Ascending aorta (tissue), 2 donors: Measurements from ENCODE around the gene OLFML2A. TPM values are rescaled to one million over a fixed set of nuclear protein-coding genes. Genes with fewer than 3 reads are reported as not detected.

Experiments used
- DNase-seq, 2 donors: peaks; one replicate each; pipeline ENCODE4 v3.0.0-alpha.2; 2019; ENCODE audit warnings: low spot score in 2 of 2
- H3K27ac ChIP-seq, 2 donors: fragments of 200-600 bp; sonication (generic); one replicate each; pipeline ENCODE4 v1.5.1; 2016 to 2017; ENCODE audit warnings: mild to moderate bottlenecking in 1 of 2
- H3K27me3 ChIP-seq: fragments of 200-600 bp; sonication (generic); one replicate; pipeline ENCODE4 v1.5.1; 2017
- H3K36me3 ChIP-seq, 2 donors: fragments of 200-600 bp; sonication (generic); one replicate each; pipeline ENCODE4 v1.5.1; 2016
- H3K4me1 ChIP-seq, 2 donors: fragments of 200-600 bp; sonication (generic); one replicate each; pipeline ENCODE4 v1.5.1; 2016 to 2017; ENCODE audit warnings: mild to moderate bottlenecking in 1 of 2
- H3K4me3 ChIP-seq, 2 donors: fragments of 200-600 bp; sonication (generic); one replicate each; pipeline ENCODE4 v1.5.1; 2016 to 2017; ENCODE audit warnings: mild to moderate bottlenecking in 1 of 2
- H3K9me3 ChIP-seq, 2 donors: fragments of 200-600 bp; sonication (generic); one replicate each; pipeline ENCODE4 v1.5.1; 2016
- intact Hi-C: fragments of 100-400 bp; cut with DNase I; formaldehyde crosslinking; loops from one replicate; pipeline ENCODE4 v1.15.1; 2023
- total RNA-seq: library from RNA; depleted of rRNA; stranded (reverse); fragments of >200 nt; gene quantifications from one replicate; pipeline ENCODE4 v1.1.0, GENCODE V29; 2016
- TF ChIP-seq, protein P1 (sequence below), 3 experiments: fragments of 200-600 bp in 2 of 3; fragments of 450-650 bp in 1 of 3; sonication (generic) in 2 of 3; IDR thresholded peaks; one replicate each; pipeline ENCODE4 v1.5.1; 2016 to 2019; ENCODE audit warnings: antibody characterized with exemption in 3 of 3, mild to moderate bottlenecking in 1 of 3, moderate library complexity in 1 of 3

OLFML2A gene
- total RNA-seq, 1 donor from 2014 or later: 129 TPM

DNA sequence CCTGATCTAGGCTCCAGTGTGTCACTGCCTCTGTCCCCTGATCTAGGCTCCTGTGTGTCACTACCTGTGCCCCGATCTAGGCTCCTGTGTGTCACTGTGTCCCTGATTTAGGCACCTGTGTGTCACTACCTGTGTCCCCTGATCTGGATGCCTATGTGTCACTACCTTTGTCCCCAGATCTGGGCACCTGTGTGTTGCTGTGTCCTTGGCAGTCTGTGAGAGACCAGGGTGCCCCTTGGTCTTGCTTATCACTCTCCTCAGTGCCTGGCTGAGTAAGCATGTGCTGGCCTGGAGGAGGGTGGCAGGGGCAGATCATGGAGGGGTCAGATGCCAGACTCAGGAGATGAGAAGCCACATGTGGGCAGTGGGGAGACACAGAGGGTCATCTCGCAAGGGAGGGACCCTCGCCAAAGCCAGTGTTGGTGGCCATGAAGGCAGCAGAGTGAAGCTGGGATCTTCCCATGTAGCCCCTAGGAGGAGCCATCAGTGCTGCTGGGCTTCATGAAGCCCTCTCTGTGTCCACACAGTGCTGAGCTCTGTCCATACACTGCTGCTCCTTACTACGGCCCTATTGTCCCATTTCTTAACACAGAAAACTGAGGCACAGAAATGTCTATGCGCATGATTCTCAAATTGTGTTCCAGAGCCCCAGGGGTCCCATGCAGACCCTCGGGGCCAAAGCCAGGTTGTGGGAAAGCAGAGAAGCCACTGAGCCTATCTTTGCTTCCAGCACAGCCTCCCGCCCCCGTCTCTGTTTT, 15.5 kb downstream of the OLFML2A start:
- H3K4me1 ChIP-seq: no peaks in the 10 kb centered on the region
- no peak overlapping the region for H3K4me3 ChIP-seq
- peak overlapping the region in 1 of 2 donors; percentile 12 for H3K27ac ChIP-seq
- DNase-seq: no peak
- no peaks in the 10 kb centered on the region for H3K9me3 ChIP-seq
- intact Hi-C loops: loop anchor here (5.0 kb wide), 1 partner anchor 45 kb away; no protein-coding TSS in a partner anchor
- no peaks in the 10 kb centered on the region for H3K36me3 ChIP-seq
- H3K27me3 ChIP-seq: no peaks in the 10 kb centered on the region
- TF ChIP-seq, protein P1, sequence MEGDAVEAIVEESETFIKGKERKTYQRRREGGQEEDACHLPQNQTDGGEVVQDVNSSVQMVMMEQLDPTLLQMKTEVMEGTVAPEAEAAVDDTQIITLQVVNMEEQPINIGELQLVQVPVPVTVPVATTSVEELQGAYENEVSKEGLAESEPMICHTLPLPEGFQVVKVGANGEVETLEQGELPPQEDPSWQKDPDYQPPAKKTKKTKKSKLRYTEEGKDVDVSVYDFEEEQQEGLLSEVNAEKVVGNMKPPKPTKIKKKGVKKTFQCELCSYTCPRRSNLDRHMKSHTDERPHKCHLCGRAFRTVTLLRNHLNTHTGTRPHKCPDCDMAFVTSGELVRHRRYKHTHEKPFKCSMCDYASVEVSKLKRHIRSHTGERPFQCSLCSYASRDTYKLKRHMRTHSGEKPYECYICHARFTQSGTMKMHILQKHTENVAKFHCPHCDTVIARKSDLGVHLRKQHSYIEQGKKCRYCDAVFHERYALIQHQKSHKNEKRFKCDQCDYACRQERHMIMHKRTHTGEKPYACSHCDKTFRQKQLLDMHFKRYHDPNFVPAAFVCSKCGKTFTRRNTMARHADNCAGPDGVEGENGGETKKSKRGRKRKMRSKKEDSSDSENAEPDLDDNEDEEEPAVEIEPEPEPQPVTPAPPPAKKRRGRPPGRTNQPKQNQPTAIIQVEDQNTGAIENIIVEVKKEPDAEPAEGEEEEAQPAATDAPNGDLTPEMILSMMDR (IDR thresholded peaks at IDR 0.05): no peak

DNA sequence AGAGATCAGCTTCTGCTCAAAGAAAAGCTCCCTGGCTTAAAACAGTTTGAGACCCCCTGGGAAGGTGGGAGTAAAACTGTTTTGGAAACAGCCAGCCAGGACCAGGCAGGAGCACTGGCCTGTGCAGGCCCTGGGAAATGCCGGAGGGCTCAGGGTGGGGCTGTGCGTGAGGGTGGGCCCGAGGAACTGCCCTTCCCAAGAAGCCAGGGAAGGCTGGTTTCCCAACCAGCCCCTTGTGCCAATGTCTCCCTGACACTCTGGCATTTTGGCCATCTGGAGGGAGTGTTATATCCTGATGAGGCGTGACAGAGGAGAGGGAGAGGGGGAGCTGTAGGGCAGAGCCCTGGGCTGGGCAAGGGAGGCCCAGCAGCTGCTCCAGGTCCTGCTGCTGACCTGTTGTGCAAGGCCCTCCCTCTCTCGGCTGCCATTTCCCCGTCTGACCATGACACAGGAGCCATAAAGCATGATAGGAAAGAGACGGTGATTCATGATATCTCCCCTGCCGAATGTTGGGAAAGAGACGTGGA, 16.1 kb downstream of the OLFML2A start:
- Histone ChIP-seq H3K27ac (peak overlapping the region in 1 of 2 donors; percentile 12), H3K36me3 (no peaks in the 10 kb centered on the region), H3K9me3 (no peaks in the 10 kb centered on the region), H3K27me3 (no peaks in the 10 kb centered on the region), H3K4me3 (no peak overlapping the region), H3K4me1 (no peaks in the 10 kb centered on the region)
- intact Hi-C loops: loop anchor here (5.0 kb wide), 1 partner anchor 44 kb away; no protein-coding TSS in a partner anchor
- DNase-seq: no peak
- TF ChIP-seq, protein P1 (IDR thresholded peaks at IDR 0.05): no peak

DNA sequence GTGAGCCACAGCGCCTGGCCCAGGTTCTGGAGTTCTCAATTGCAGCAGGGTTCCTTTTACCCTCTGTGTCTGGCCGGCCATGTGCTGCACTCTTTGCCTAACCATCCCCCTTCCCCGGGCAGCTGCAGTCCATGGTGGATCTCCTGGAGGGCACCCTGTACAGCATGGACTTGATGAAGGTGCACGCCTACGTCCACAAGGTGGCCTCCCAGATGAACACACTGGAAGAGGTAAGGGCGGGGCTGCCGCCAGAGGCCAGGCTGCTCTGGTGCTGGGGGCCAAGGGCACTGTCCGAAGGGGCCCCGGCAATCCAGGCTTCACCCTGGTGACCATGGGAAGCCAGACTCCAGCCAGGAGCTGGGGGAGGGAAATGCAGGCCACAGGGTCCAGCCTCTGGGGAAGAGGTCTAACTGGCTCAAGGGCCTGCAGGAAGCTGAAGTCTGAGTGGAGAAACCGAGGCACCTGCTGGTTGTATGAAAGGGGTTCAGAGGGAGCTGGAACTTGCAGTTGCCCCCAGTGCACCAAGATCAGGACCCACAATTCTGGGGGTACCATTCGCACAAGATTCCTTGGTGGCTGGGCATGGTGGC, 18.1 kb downstream of the OLFML2A start:
- TF ChIP-seq, protein P1 (IDR thresholded peaks at IDR 0.05): no peak
- intact Hi-C loops: loop anchor here (5.0 kb wide), 1 partner anchor 42 kb away; no protein-coding TSS in a partner anchor

DNA sequence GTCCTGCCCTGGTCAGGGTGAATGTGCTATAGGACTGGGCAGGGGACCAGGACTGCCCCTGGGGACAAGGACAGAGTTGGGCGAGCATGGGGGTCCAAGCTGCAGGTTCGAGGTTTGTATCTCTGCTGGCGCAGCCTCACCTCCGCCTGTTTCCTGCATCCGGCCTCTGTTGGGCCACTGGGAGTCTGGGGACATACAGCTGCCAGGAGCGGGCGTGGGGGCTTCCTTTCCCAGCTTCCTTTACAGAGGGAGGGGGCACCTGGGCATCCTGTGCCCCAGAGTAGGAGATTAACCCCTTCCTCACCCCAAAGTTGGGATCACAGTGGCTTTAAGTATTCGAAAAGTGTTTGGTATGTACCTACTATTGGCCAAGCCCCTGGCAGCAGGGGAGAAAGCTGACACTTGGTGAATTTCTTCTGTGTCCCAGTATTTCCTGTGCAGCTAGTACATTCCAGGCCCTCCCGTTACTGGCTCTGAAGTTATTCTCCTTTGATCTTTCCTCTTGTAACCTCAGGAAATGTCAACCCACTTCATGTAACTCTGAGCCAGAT, 19.0 kb downstream of the OLFML2A start:
- Histone ChIP-seq H3K27me3 (no peaks in the 10 kb centered on the region), H3K36me3 (no peaks in the 10 kb centered on the region), H3K4me3 (no peak overlapping the region), H3K27ac (no peak overlapping the region), H3K4me1 (no peaks in the 10 kb centered on the region), H3K9me3 (no peaks in the 10 kb centered on the region)
- intact Hi-C loops: no loop called here
- TF ChIP-seq, protein P1 (IDR thresholded peaks at IDR 0.05): no peak
- no peak for DNase-seq

More for the DNA sequence above, 18.1 kb downstream of the OLFML2A start:
- no peak for DNase-seq
- no peak overlapping the region for H3K4me3 ChIP-seq
- no peaks in the 10 kb centered on the region for H3K36me3 ChIP-seq
- H3K27me3 ChIP-seq: no peaks in the 10 kb centered on the region
- no peaks in the 10 kb centered on the region for H3K9me3 ChIP-seq
- H3K4me1 ChIP-seq: no peaks in the 10 kb centered on the region
- H3K27ac ChIP-seq: no peak overlapping the region

DNA sequence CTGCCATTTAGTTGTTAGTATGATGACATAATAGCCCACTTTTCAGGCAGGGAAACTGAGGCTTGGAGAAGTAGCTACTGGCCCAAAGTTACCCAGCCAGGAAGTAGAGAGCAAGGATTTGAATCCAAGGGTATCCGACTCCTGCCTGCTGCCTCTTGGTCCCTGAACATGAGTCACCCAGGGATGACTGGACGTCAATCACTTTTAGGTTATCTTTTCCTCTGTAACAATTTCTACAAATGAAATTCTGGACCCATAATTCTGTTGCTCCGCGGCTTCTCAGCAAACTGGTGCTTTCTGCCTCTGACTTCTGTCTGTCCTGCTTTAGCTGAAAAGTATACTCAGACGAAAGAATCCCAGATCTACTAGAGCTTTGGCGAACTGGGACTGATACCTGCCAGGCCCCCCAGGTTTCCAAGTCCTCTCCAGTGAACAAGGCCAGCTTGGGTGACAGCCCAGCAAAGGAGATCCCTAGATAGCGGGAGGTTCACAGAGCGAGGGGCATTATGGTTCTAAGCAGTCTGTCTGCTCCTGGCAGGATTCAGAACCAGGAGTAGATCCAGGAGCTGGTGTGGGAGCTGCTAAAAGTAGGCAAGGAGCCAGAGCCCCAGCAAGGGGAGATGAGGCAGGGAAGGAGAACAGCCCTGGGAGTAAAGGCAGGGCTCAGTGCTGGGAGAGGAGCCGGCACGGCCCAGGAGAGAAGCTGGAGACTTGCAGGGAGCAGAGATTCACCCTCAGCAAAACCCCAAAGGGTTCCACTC, 20.6 kb downstream of the OLFML2A start:
- TF ChIP-seq, protein P1 (IDR thresholded peaks at IDR 0.05): no peak
- no peak for DNase-seq
- H3K27ac ChIP-seq: no peak overlapping the region
- H3K4me3 ChIP-seq: no peak overlapping the region
- H3K36me3 ChIP-seq: no peaks in the 10 kb centered on the region
- H3K27me3 ChIP-seq: no peaks in the 10 kb centered on the region
- H3K9me3 ChIP-seq: no peaks in the 10 kb centered on the region
- intact Hi-C loops: no loop called here
- H3K4me1 ChIP-seq: no peaks in the 10 kb centered on the region
